ENCODE measurements around the gene FAM110C. TPM values are rescaled to one million over a fixed set of nuclear protein-coding genes. Genes with fewer than 3 reads are reported as not detected.

The FAM110C gene
- total RNA-seq (1 to 10 TPM; 2.8 to 5.5 TPM), polyA plus RNA-seq (ENCODE audit: insufficient read length in 6 of 6) (1 to 10 TPM; 4.1 to 7.9 (median 5.9) TPM)
- long read RNA-seq, donor 1, partial matches to known transcripts: 0 of 2 reads
- long read RNA-seq, donor 1, other reads (novel, unspliced or antisense): 0 of 2 reads
- long read RNA-seq, donor 2, partial matches to known transcripts: 0 of 1 reads
- long read RNA-seq, donor 2, other reads (novel, unspliced or antisense): 0 of 1 reads
- long read RNA-seq, donor 3: 0 reads
- long read RNA-seq, donor 4: 0 reads
- long read RNA-seq, donor 5, partial matches to known transcripts: 0 of 1 reads
- long read RNA-seq, donor 5, other reads (novel, unspliced or antisense): 0 of 1 reads
- long read RNA-seq, donor 6, partial matches to known transcripts: 0 of 1 reads
- long read RNA-seq, donor 6, other reads (novel, unspliced or antisense): 0 of 1 reads
- long read RNA-seq, donor 7, partial matches to known transcripts: 0 of 2 reads
- long read RNA-seq, donor 7, other reads (novel, unspliced or antisense): 0 of 2 reads
- long read RNA-seq, donor 8: 0 reads
- long read RNA-seq, donor 9: 0 reads
- long read RNA-seq, donor 10: 0 reads
- long read RNA-seq, donor 11, partial matches to known transcripts: 0 of 2 reads
- long read RNA-seq, donor 11, other reads (novel, unspliced or antisense): 0 of 2 reads
- long read RNA-seq, donor 12: 0 reads

- peaks cover 4 to 14% of the 10 kb centered on the region in 2 donors for H3K4me1 ChIP-seq
- TF ChIP-seq, protein P1, sequence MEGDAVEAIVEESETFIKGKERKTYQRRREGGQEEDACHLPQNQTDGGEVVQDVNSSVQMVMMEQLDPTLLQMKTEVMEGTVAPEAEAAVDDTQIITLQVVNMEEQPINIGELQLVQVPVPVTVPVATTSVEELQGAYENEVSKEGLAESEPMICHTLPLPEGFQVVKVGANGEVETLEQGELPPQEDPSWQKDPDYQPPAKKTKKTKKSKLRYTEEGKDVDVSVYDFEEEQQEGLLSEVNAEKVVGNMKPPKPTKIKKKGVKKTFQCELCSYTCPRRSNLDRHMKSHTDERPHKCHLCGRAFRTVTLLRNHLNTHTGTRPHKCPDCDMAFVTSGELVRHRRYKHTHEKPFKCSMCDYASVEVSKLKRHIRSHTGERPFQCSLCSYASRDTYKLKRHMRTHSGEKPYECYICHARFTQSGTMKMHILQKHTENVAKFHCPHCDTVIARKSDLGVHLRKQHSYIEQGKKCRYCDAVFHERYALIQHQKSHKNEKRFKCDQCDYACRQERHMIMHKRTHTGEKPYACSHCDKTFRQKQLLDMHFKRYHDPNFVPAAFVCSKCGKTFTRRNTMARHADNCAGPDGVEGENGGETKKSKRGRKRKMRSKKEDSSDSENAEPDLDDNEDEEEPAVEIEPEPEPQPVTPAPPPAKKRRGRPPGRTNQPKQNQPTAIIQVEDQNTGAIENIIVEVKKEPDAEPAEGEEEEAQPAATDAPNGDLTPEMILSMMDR (IDR thresholded peaks at IDR 0.05): no peak
- DNase-seq (peak; percentile 70 to 89 (median 77)), ATAC-seq (peak; percentile 88)
- H3K4me3 ChIP-seq: peak within 1 kb of the TSS; percentile 50 to 53
- intact Hi-C loops (cut with DNase I): no loop called here
- no peaks in the 10 kb centered on the region for H3K36me3 ChIP-seq
- H3K9me3 ChIP-seq: no peaks in the 10 kb centered on the region
- H3K27me3 ChIP-seq: peaks cover 12 to 75% of the 10 kb centered on the region in 2 donors
- H3K27ac ChIP-seq: peak within 1 kb of the TSS; percentile 54 to 79
Observed at GRCh38 chr2:46471-47345, at the start of gene FAM110C. Gene FAM110C (minus strand): TSS chr2:46505. CDS start chr2:46385, 120 bp downstream.

DNA sequence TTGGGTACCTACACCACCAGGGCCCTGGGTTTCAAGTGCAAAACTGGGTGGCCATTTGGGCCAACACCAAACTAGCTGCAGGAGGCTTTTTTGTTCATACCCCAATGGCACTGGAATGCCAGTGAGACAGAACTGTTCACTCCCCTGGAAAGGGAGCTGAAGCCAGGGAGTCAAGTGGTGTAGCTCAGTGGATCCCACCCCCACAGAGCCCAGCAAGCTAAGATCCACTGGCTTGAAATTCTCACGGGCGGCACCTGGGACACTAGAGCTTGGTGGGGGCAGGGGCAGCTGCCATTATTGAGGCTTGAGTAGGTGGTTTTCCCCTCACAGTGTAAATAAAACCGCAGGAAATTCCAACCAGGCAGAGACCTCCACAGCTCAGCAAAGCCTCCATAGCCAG lies 46.0 kb upstream of the FAM110C start:
- Histone ChIP-seq H3K27ac (no peak overlapping the region), H3K9me3 (peaks cover 0 to 13% of the 10 kb centered on the region in 2 donors), H3K27me3 (no peaks in the 10 kb centered on the region), H3K4me1 (no peaks in the 10 kb centered on the region), H3K36me3 (no peaks in the 10 kb centered on the region), H3K4me3 (no peak overlapping the region)
- DNase-seq (no peak), ATAC-seq (no peak)
- TF ChIP-seq, protein P1 (IDR thresholded peaks at IDR 0.05): no peak
- intact Hi-C loops (cut with DNase I): no loop called here

GRCh38 chr2:90645-91312 lies 44.5 kb upstream of the FAM110C start:
- Histone ChIP-seq H3K27me3 (no peaks in the 10 kb centered on the region), H3K27ac (no peak overlapping the region), H3K36me3 (no peaks in the 10 kb centered on the region), H3K4me1 (no peaks in the 10 kb centered on the region), H3K9me3 (peaks cover 0 to 7% of the 10 kb centered on the region in 2 donors), H3K4me3 (no peak overlapping the region)
- TF ChIP-seq, protein P1 (IDR thresholded peaks at IDR 0.05): no peak
- ATAC-seq (no peak), DNase-seq (no peak)
- intact Hi-C loops (cut with DNase I): no loop called here

GRCh38 chr2:85761-86160 lies 39.5 kb upstream of the FAM110C start:
- Histone ChIP-seq H3K9me3 (peaks cover 0 to under 1% of the 10 kb centered on the region in 2 donors), H3K4me3 (no peak overlapping the region), H3K4me1 (no peaks in the 10 kb centered on the region), H3K27me3 (peaks cover 0 to 4% of the 10 kb centered on the region in 2 donors), H3K27ac (no peak overlapping the region), H3K36me3 (no peaks in the 10 kb centered on the region)
- DNase-seq (no peak), ATAC-seq (no peak)
- TF ChIP-seq, protein P1 (IDR thresholded peaks at IDR 0.05): no peak
- intact Hi-C loops (cut with DNase I): no loop called here
